Mammary microvascular endothelial cell (primary cell): Measurements from ENCODE around the gene ZNF70. TPM values are rescaled to one million over a fixed set of nuclear protein-coding genes. Genes with fewer than 3 reads are reported as not detected.

Experiments
- total RNA-seq: library from RNA; depleted of rRNA; stranded (reverse); fragments of >200 nt; gene quantifications from 2 replicates; pipeline ENCODE4 v1.2.3, GENCODE V29; 2015

ZNF70 gene
- 2.2 and 2.7 TPM in 2 replicates for total RNA-seq

DNA sequence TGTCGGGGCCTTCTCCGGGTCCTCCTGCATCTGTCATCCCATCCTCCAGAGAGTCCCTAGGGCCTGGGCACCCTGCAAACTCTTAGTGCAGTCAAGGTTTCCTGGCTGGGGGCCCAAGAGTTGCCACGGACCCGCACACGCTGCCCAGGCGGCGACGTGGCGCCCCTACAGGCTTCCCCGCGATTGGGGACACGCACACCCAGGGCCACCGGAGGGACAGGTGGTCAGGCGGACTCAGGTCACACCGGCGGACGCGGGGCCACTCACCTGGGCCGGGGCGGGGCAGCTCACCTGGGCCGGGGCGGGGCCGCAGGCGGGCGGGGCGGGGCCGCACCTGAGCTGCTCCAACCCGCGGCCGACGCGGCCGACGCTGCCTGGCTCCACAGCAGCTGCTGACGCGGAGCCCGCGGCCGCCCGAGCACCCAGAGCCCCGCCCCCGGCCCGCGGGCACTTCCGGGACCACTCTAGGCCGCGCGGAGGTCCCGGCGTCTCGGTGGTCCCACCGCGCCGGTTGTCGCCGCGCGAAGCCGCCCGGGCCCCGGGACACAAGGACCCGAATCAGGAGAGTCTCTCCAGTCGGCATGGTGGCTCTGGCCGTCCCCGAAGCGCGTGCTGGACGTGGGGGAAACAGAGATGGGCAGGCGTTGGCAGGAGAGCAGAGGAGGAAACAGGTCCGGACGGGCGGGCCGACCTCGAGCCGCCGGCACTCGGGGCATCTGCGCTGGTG lies at the start of gene ZNF70:
Gene ZNF70, minus strand, starts transcription at position 399 of the 727 bp plus-strand sequence. CDS start 5,972 bp downstream, outside the sequence.

GRCh38 chr22:23786752-23787599 lies 36.1 kb upstream of the ZNF70 start, which contains the start of gene SMARCB1:
Gene SMARCB1 (plus strand): TSS chr22:23786966. CDS start chr22:23787170, 204 bp downstream.

GRCh38 chr22:23772649-23773473 lies 21.9 kb upstream of the ZNF70 start, which contains the start of gene MMP11:
Gene MMP11 (plus strand): TSS chr22:23772849. CDS start chr22:23772871, 22 bp downstream.

DNA sequence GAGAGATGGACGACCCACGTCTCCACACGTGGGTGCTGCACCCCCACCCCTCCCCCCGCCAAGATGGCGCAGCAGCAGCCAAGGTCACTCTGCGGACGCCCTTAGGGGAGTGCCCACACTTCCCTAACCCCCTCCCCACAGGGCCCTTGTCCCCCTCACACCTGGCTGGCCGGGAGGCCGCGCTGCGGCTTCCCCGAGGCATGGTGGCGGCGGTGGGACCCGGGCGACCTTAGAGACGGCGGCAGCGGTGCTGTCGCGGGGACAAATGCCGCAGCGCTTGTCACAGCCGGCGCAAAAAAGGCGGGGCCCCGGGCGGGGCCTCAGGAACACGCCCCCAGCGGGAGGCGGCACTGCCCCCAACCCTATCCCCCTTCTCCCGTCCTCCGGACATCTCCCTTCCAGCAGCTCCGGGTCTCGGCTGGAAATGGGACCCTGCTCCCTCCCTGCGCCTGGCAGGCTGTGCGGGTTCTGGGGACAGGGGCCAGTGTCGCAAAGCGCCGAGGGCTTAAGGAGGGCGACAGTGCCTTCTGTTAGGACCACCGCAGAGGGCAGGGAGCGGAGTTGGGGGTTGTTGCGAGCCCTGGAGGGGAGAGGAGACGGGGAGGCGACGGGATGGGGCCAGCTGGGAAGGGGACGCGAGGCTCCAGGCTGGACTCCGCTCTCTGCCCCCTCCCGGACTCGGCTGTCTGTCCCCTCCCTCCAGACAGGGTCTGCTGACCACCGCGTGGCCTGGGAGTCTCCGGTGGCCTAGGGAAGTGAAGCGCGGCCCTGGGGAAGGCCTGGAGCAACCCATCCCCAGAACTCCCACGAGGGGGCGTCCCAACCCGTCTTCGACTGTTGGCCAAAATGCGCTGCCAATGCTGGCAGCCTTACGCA lies 17.0 kb upstream of the ZNF70 start, which contains the start of gene CHCHD10:
Gene CHCHD10, minus strand, starts transcription at position 300 of the 876 bp plus-strand sequence. Its CDS starts 98 bp downstream, at position 202.

GRCh38 chr22:23762842-23763578 lies 12.1 kb upstream of the ZNF70 start, which contains the start of gene C22orf15:
Gene C22orf15 (plus strand): TSS chr22:23762990. CDS start chr22:23763307, 317 bp downstream.

DNA sequence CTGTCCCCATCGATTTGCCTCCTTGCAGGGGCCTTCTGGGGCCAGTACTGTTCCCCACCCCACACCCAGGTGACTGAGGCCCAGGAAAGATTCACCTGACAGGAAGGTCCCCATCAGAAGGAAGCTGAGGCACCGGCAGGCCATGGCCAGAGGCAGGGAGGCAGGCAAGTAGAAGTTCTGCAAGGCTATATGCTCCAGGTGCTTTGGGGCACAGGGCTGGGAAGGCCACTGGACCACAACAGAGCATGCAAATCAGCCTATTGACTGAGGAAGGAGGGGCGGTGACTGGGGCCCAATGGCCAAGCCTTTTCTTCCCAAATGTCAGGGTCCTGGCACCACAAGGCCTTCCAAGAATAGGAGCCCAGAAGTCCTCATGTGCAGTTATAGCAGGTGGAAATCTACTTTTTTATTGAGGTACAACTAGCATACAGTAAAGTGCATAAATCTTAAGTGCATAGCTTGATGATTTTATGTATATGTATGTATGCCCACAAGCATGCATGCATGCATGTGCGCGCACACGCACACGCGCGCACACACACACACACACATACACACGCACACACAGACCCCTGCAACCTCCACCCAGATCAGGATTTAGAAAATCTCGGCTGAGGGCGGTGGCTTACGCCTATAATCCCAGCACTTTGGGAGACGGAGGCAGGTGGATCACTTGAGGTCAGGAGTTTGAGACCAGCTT lies 3.5 kb upstream of the ZNF70 start, which contains the start of gene VPREB3:
Gene VPREB3, minus strand, starts transcription at position 206 of the 700 bp plus-strand sequence. Its CDS starts 62 bp downstream, at position 144.

GRCh38 chr22:23690713-23691112 lies 60.2 kb downstream of the ZNF70 start, which contains the start of gene RGL4:
Gene RGL4 (plus strand): TSS chr22:23691013. CDS start chr22:23692031, 1,018 bp downstream.

Other genes with a start within 250 kb of the ZNF70 start
- gene IGLL1, start 170.8 kb downstream of the ZNF70 start, total RNA-seq = not detected in 2 replicates
- not detected in 2 replicates for gene DRICH1, start 118.8 kb downstream of the ZNF70 start, total RNA-seq
- not detected in 2 replicates for gene RGL4, start 60.1 kb downstream of the ZNF70 start, total RNA-seq
- gene VPREB3, start 3.3 kb upstream of the ZNF70 start, total RNA-seq = not detected in 2 replicates
- gene C22orf15, start 11.9 kb upstream of the ZNF70 start, total RNA-seq = not detected in 2 replicates
- gene CHCHD10, start 16.9 kb upstream of the ZNF70 start, total RNA-seq = 8.1 and 23.5 TPM in 2 replicates
- gene MMP11, start 21.7 kb upstream of the ZNF70 start, total RNA-seq = 4.1 and 5.2 TPM in 2 replicates
- gene SMARCB1, start 35.9 kb upstream of the ZNF70 start, total RNA-seq = 111 and 119 TPM in 2 replicates
- 0.07 and 3.1 TPM in 2 replicates for gene DERL3, start 87.9 kb upstream of the ZNF70 start, total RNA-seq
- 4.5 and 5.0 TPM in 2 replicates for gene SLC2A11, start 106.8 kb upstream of the ZNF70 start, total RNA-seq
- 660 and 704 TPM in 2 replicates for gene MIF, start 143.3 kb upstream of the ZNF70 start, total RNA-seq
- 9.9 and 11.7 TPM in 2 replicates for gene GSTT2B, start 210.1 kb upstream of the ZNF70 start, total RNA-seq
- gene DDTL, start 215.8 kb upstream of the ZNF70 start, total RNA-seq = 0.39 and 0.60 TPM in 2 replicates
- gene DDT, start 223.3 kb upstream of the ZNF70 start, total RNA-seq = 116 and 127 TPM in 2 replicates
- gene GSTT2, start 229.0 kb upstream of the ZNF70 start, total RNA-seq = 1.3 and 6.1 TPM in 2 replicates